ENCODE results near the gene C10orf62. TPM values are rescaled to one million over a fixed set of nuclear protein-coding genes. Genes with fewer than 3 reads are reported as not detected.

Gene C10orf62
- total and polyA plus RNA-seq, 2 of the 13 experiments (the other 11 are each of a cell fraction or from before 2014, with no cell fraction given): 0.61 to 1.6 TPM

DNA sequence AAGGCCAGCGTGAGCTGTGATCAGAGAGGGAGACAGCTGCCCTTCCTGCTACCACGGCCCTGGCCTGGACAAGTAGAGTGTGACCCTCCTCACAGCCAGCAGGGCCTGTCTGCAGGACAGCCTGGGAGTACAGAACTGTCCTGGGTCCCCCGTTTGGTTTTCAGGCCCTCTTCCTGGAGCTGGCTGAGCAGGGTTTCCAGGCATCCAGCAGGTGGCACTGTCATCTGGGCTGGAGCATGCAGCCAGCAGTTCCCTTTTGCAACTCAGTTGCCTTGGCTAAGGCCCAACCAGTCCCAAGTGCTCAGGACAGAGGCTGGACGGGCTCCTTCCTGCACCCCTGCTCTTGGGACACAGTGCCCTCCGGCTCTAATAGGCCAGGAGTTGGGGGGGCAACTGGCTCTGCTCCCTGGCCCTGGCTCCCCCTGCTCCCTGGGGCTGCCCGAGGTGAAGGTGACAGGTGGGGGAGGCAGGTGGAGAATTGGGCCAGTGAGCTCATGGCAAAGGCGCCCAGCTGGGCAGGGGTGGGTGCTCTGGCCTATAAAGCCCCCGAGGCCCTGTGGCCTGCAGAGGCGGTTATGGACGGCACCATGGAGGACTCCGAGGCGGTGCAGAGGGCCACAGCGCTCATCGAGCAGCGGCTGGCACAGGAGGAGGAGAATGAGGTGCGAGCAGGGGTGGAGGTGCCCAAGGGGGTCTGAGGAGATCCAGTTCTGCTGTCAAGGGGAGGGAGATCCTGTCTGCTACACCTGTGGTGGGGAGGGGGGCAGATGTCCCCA is 17.1 kb upstream of the C10orf62 start, which contains the start of gene ANKRD2 (continued):
- TF ChIP-seq, protein P1, sequence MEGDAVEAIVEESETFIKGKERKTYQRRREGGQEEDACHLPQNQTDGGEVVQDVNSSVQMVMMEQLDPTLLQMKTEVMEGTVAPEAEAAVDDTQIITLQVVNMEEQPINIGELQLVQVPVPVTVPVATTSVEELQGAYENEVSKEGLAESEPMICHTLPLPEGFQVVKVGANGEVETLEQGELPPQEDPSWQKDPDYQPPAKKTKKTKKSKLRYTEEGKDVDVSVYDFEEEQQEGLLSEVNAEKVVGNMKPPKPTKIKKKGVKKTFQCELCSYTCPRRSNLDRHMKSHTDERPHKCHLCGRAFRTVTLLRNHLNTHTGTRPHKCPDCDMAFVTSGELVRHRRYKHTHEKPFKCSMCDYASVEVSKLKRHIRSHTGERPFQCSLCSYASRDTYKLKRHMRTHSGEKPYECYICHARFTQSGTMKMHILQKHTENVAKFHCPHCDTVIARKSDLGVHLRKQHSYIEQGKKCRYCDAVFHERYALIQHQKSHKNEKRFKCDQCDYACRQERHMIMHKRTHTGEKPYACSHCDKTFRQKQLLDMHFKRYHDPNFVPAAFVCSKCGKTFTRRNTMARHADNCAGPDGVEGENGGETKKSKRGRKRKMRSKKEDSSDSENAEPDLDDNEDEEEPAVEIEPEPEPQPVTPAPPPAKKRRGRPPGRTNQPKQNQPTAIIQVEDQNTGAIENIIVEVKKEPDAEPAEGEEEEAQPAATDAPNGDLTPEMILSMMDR (CRISPR knock-in tag; IDR thresholded peaks at IDR 0.05): peak; percentile 97
- peak; percentile 63; the same call in 1 of the 2 replicates for TF ChIP-seq CEBPB (IDR thresholded peaks at IDR 0.05; ENCODE audit: borderline replicate concordance, low read depth, low read length)
- no peak for TF ChIP-seq SMARCE1 (IDR thresholded peaks at IDR 0.05; ENCODE audit: borderline replicate concordance)
- peak; percentile 70 for TF ChIP-seq ZNF501 (CRISPR knock-in tag; IDR thresholded peaks at IDR 0.05)
- TF ChIP-seq ZFP37 (CRISPR knock-in tag; IDR thresholded peaks at IDR 0.05; ENCODE audit: borderline replicate concordance): no peak
- TF ChIP-seq MLLT10 (CRISPR knock-in tag; IDR thresholded peaks at IDR 0.05): no peak
- 0 out of 2 replicates have a peak, but pooled peaks have one; percentile 36 for TF ChIP-seq GATAD1 (CRISPR knock-in tag; IDR thresholded peaks at IDR 0.05)
- no peak for TF ChIP-seq DMAP1 (CRISPR knock-in tag; IDR thresholded peaks at IDR 0.05)
- 0 out of 2 replicates have a peak, but pooled peaks have one; percentile 17 for TF ChIP-seq GABPB1 (CRISPR knock-in tag; IDR thresholded peaks at IDR 0.05)
- no peak for TF ChIP-seq ZNF7 (CRISPR knock-in tag; IDR thresholded peaks at IDR 0.05)
- TF ChIP-seq ZNF605 (CRISPR knock-in tag; IDR thresholded peaks at IDR 0.05): no peak
- peak; percentile 93 for TF ChIP-seq STAG1 (CRISPR knock-in tag; IDR thresholded peaks at IDR 0.05)
